Mammary epithelial cell (primary cell): Measurements from ENCODE around the gene PLA2G2D.

Source experiments
- CTCF ChIP-seq, 2 donors: IDR thresholded peaks in 1 of 2; conservative IDR thresholded peaks in 1 of 2; 2 replicates each; pipeline ENCODE4 v1.5.1; 2011 to 2012; ENCODE audit warnings: inconsistent platforms in 2 of 2, low read length in 2 of 2, mild to moderate bottlenecking in 2 of 2, control low read depth in 1 of 2, low read depth in 1 of 2; ENCODE audit not compliant: insufficient read depth in 1 of 2; ENCODE audit errors: extremely low read depth in 1 of 2
- EZH2 ChIP-seq: IDR thresholded peaks from 2 replicates; pipeline ENCODE4 v1.6.1; 2012; ENCODE audit warnings: low read length, inconsistent platforms, borderline replicate concordance

GRCh38 chr1:20143318-20143717, 24.0 kb upstream of the PLA2G2D start:
- TF ChIP-seq CTCF (conservative IDR thresholded peaks at IDR 0.05 in 1 of 2, IDR thresholded peaks at IDR 0.05 in 1 of 2; ENCODE audit: extremely low read depth in 1 of 2, insufficient read depth in 1 of 2, low read depth in 1 of 2, low read length in 2 of 2) (no peak), EZH2 (no peak)
